HEK293T (cell line): ENCODE data around the gene PIAS4.
A peak's percentile ranks its signal among the peaks of the same experiment; 100 is the strongest.

Experiments
- CTCF ChIA-PET: fragments of 350-600 bp; formaldehyde crosslinking; extraction: SDS; loops from one replicate; lab custom pipeline; 2021; ENCODE audit warnings: antibody characterized with exemption, inconsistent platforms; lab: Yijun Ruan, JAX
- POLR2A ChIA-PET: fragments of 350-600 bp; formaldehyde crosslinking; extraction: SDS; loops from one replicate; lab custom pipeline; 2020; ENCODE audit warnings: antibody characterized with exemption, inconsistent platforms; lab: Yijun Ruan, JAX
- DNase-seq: peaks from one replicate; pipeline ENCODE4 v3.0.0; 2012; ENCODE audit warnings: mixed read lengths; ENCODE audit errors: extremely low spot score
- ARNT ChIP-seq: fragments of 450-650 bp; IDR thresholded peaks from 2 replicates; pipeline ENCODE4 v1.6.1; 2017; ENCODE audit warnings: mild to moderate bottlenecking
- BHLHE40 ChIP-seq: fragments of 450-650 bp; IDR thresholded peaks from 2 replicates; pipeline ENCODE4 v1.6.1; 2016; ENCODE audit warnings: mild to moderate bottlenecking, moderate library complexity, borderline replicate concordance
- CTBP1 ChIP-seq: fragments of 450-650 bp; IDR thresholded peaks from 2 replicates; pipeline ENCODE4 v1.6.1; 2016; ENCODE audit warnings: borderline replicate concordance
- ELF4 ChIP-seq: fragments of 450-650 bp; IDR thresholded peaks from 2 replicates; pipeline ENCODE4 v1.6.1; 2017; ENCODE audit warnings: antibody characterized with exemption
- FOXA1 ChIP-seq: fragments of 450-650 bp; IDR thresholded peaks from 2 replicates; pipeline ENCODE4 v1.6.1; 2016; ENCODE audit warnings: mild to moderate bottlenecking
- FOXK2 ChIP-seq: fragments of 450-650 bp; IDR thresholded peaks from 2 replicates; pipeline ENCODE4 v1.6.1; 2016; ENCODE audit warnings: mild to moderate bottlenecking
- FOXM1 ChIP-seq: fragments of 450-650 bp; IDR thresholded peaks from 2 replicates; pipeline ENCODE4 v1.6.1; 2017; ENCODE audit warnings: mild to moderate bottlenecking, borderline replicate concordance
- HDGF ChIP-seq: fragments of 450-650 bp; IDR thresholded peaks from 2 replicates; pipeline ENCODE4 v1.6.1; 2017; ENCODE audit warnings: antibody characterized with exemption, borderline replicate concordance
- L3MBTL2 ChIP-seq: fragments of 450-650 bp; conservative IDR thresholded peaks from 2 replicates; pipeline ENCODE4 v1.6.1; 2016; ENCODE audit warnings: mild to moderate bottlenecking
- LEF1 ChIP-seq: fragments of 450-650 bp; IDR thresholded peaks from 2 replicates; pipeline ENCODE4 v1.6.1; 2017; ENCODE audit warnings: mild to moderate bottlenecking, borderline replicate concordance
- NFRKB ChIP-seq: fragments of 450-650 bp; IDR thresholded peaks from 2 replicates; pipeline ENCODE4 v1.6.1; 2016; ENCODE audit warnings: mild to moderate bottlenecking, moderate library complexity
- PKNOX1 ChIP-seq: fragments of 450-650 bp; IDR thresholded peaks from 2 replicates; pipeline ENCODE4 v1.6.1; 2016
- SP1 ChIP-seq: fragments of 450-650 bp; IDR thresholded peaks from 2 replicates; pipeline ENCODE4 v1.6.1; 2017
- SUZ12 ChIP-seq: fragments of 450-650 bp; IDR thresholded peaks from 2 replicates; pipeline ENCODE4 v1.6.1; 2016; ENCODE audit warnings: mild to moderate bottlenecking
- TARDBP ChIP-seq: fragments of 450-650 bp; IDR thresholded peaks from 2 replicates; pipeline ENCODE4 v1.6.1; 2016
- ZNF384 ChIP-seq: fragments of 450-650 bp; IDR thresholded peaks from 2 replicates; pipeline ENCODE4 v1.6.1; 2016

The PIAS4 gene

GRCh38 chr19:4036576-4037300, 29.2 kb downstream of the PIAS4 start:
- TF ChIP-seq TARDBP (peak; percentile 90; the same call in 1 of the 2 replicates), HDGF (no peak)
- ChIA-PET CTCF (no interaction called here), POLR2A (no interaction called here)
- no peak for DNase-seq

DNA sequence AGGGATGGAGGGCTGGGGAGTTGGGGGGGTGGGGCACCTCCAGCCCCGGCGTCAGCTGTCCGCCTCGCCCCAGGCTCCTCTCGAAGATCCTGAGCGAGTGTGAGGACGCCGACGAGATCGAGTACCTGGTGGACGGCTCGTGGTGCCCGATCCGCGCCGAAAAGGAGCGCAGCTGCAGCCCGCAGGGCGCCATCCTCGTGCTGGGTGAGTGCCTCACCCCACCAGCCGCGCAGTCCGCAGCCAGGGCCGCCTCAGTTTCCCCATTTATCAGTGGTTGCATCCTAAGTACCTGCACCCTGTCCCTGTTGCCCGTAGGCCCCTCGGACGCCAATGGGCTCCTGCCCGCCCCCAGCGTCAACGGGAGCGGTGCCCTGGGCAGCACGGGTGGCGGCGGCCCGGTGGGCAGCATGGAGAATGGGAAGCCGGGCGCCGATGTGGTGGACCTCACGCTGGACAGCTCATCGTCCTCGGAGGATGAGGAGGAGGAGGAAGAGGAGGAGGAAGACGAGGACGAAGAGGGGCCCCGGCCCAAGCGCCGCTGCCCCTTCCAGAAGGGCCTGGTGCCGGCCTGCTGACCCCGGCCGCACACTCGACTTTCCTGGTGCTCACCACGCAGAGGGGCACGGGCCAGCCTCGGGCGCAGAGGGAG, 29.9 kb downstream of the PIAS4 start:
- POLR2A ChIA-PET: no interaction called here
- TF ChIP-seq HDGF: no peak
- no peak for TF ChIP-seq SP1
- no peak for TF ChIP-seq ZNF384
- TF ChIP-seq NFRKB: no peak
- no peak for TF ChIP-seq TARDBP
- no peak for TF ChIP-seq FOXK2
- TF ChIP-seq FOXA1: no peak
- TF ChIP-seq ARNT: no peak
- no peak for TF ChIP-seq ELF4
- no peak for TF ChIP-seq CTBP1
- no peak for TF ChIP-seq PKNOX1
- TF ChIP-seq L3MBTL2: no peak
- DNase-seq: no peak

GRCh38 chr19:4038057-4038456, 30.5 kb downstream of the PIAS4 start:
- TF ChIP-seq ARNT: no peak
- TF ChIP-seq LEF1: no peak
- TF ChIP-seq NFRKB: no peak
- TF ChIP-seq BHLHE40: no peak
- no peak for TF ChIP-seq TARDBP
- no peak for TF ChIP-seq FOXM1
- TF ChIP-seq FOXA1: no peak
- no peak for TF ChIP-seq L3MBTL2
- no peak for TF ChIP-seq ELF4
- TF ChIP-seq SUZ12: no peak
- TF ChIP-seq PKNOX1: no peak
- TF ChIP-seq HDGF: no peak
- no peak for DNase-seq
- CTCF ChIA-PET: no interaction called here
- POLR2A ChIA-PET: no interaction called here

More for the DNA sequence above, 29.9 kb downstream of the PIAS4 start:
- CTCF ChIA-PET: no interaction called here

- no peak for DNase-seq
- TF ChIP-seq ELF4: no peak
- no peak for TF ChIP-seq HDGF
- TF ChIP-seq FOXA1: no peak
- no peak for TF ChIP-seq SP1
- no peak for TF ChIP-seq ARNT
- no peak for TF ChIP-seq NFRKB
- no peak for TF ChIP-seq SUZ12
- ChIA-PET POLR2A (no interaction called here), CTCF (no interaction called here)
Measured at GRCh38 chr19:4038661-4039423, 31.3 kb downstream of the PIAS4 start.

GRCh38 chr19:4042064-4042730, 34.7 kb downstream of the PIAS4 start:
- TF ChIP-seq SP1 (no peak), L3MBTL2 (no peak), PKNOX1 (no peak), FOXA1 (no peak), FOXK2 (no peak)
- ChIA-PET POLR2A (no interaction called here), CTCF (no interaction called here)
- DNase-seq: no peak

DNA sequence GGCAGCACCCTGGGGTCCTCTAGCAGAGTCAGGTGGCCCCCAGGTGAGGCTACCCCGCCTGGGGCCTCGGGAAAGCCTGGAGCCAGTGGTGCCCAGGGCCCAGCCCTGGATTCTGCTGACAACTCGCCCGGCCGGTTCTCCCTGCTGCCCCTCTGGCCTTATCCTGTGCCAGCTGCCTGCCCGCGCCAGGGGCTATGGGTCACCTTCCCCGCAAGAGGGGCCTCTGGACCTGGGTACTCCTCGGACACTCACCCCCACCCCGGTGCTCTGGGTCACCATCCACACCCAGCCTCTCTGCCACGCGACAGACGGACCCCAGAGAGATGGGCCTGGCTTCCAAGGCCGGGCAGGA, 35.2 kb downstream of the PIAS4 start:
- ChIA-PET POLR2A (no interaction called here), CTCF (no interaction called here)
- no peak for DNase-seq
- TF ChIP-seq HDGF (no peak), FOXA1 (no peak), ELF4 (no peak), SUZ12 (no peak), ARNT (no peak), SP1 (no peak), ZNF384 (no peak), LEF1 (no peak), NFRKB (no peak), TARDBP (no peak), FOXK2 (no peak), L3MBTL2 (no peak), BHLHE40 (no peak), PKNOX1 (no peak), CTBP1 (no peak)
